RWPE2 (cell line): ENCODE data around the gene MAP4K1.

Experiments used
- ATAC-seq: fragments of 200-7000 bp; cut with Tn5 transposase; 3 replicates; pipeline ENCODE4 v1.9.1; 2021; ENCODE audit warnings: low read depth
- DNase-seq: peaks from one replicate; pipeline ENCODE4 v3.0.0-alpha.2; 2020; ENCODE audit warnings: low spot score
- H3K27ac ChIP-seq: fragments of 450-650 bp; 2 replicates; pipeline ENCODE4 v1.5.1; 2017; ENCODE audit warnings: mild to moderate bottlenecking; ENCODE audit not compliant: poor library complexity, severe bottlenecking
- H3K27me3 ChIP-seq: fragments of 250-450 bp; sonication (Bioruptor Pico); 2 replicates; pipeline ENCODE4 v1.5.1; 2021; ENCODE audit warnings: mild to moderate bottlenecking, moderate library complexity; ENCODE audit not compliant: insufficient read depth, poor library complexity, severe bottlenecking
- H3K36me3 ChIP-seq: fragments of 250-450 bp; sonication (Bioruptor Pico); 2 replicates; pipeline ENCODE4 v1.5.1; 2020; ENCODE audit warnings: low read depth, mild to moderate bottlenecking, moderate library complexity
- H3K4me1 ChIP-seq: fragments of 250-450 bp; sonication (Bioruptor Pico); 2 replicates; pipeline ENCODE4 v1.5.1; 2021; ENCODE audit warnings: mild to moderate bottlenecking, moderate library complexity; ENCODE audit not compliant: insufficient read depth, poor library complexity, severe bottlenecking
- H3K4me3 ChIP-seq: fragments of 250-450 bp; sonication (Bioruptor Pico); 2 replicates; pipeline ENCODE4 v1.5.1; 2021; ENCODE audit warnings: mild to moderate bottlenecking, moderate library complexity; ENCODE audit not compliant: severe bottlenecking
- H3K9me3 ChIP-seq: fragments of 250-450 bp; sonication (Bioruptor Pico); 2 replicates; pipeline ENCODE4 v1.5.1; 2021; ENCODE audit warnings: mild to moderate bottlenecking, moderate library complexity; ENCODE audit not compliant: severe bottlenecking
- TF ChIP-seq, protein P1 (sequence below): fragments of 450-650 bp; IDR thresholded peaks from one replicate; pipeline ENCODE4 v1.5.1; 2017; ENCODE audit warnings: mild to moderate bottlenecking, moderate library complexity; ENCODE audit not compliant: poor library complexity, severe bottlenecking

MAP4K1 gene

DNA sequence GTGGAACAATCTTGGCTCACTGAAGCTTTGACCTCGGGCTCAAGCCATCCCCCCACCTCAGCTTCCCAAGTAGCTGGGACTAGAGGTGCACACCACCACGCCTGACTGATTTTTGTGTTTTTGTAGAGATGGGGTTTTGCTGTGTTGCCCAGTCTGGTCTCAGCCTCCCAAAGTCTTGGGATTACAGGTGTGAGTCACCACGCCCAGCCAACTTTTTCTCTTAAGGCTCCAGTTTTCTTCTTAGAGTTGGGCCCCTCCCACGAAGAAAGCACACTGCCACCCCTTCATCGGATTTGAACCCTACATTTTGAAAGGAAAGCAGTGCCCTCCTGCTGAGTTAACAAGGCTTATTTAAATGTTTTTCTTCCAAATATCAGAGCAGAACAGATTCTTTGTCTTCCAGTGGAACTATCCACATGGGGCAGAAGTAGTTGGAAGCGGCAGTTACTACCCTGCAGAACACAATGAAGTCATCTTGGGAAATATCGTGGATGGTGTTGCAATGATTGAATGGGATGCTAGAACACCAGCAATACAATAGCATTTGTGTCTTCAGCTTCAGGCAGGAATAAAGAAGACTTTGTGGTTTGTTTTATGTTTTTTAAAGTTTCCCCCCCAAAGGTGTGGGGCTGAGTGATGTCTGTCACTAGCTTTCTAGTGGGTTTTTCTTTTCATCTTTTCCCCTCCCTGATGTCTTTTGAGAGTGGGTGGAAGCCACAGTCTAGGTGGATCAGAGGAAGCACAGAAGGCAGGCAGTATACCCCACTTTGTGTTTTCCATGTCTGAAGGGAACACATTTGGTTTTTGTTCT, 38.6 kb upstream of the MAP4K1 start:
- no peak overlapping the region for H3K4me3 ChIP-seq
- ATAC-seq (peak; percentile 10; the same call in 1 of the 3 replicates), DNase-seq (no peak)
- H3K36me3 ChIP-seq, result peaks cover 81% of the 10 kb centered on the region
- no peaks in the 10 kb centered on the region for H3K9me3 ChIP-seq
- TF ChIP-seq, protein P1, sequence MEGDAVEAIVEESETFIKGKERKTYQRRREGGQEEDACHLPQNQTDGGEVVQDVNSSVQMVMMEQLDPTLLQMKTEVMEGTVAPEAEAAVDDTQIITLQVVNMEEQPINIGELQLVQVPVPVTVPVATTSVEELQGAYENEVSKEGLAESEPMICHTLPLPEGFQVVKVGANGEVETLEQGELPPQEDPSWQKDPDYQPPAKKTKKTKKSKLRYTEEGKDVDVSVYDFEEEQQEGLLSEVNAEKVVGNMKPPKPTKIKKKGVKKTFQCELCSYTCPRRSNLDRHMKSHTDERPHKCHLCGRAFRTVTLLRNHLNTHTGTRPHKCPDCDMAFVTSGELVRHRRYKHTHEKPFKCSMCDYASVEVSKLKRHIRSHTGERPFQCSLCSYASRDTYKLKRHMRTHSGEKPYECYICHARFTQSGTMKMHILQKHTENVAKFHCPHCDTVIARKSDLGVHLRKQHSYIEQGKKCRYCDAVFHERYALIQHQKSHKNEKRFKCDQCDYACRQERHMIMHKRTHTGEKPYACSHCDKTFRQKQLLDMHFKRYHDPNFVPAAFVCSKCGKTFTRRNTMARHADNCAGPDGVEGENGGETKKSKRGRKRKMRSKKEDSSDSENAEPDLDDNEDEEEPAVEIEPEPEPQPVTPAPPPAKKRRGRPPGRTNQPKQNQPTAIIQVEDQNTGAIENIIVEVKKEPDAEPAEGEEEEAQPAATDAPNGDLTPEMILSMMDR, result no peak
- peak overlapping the region; percentile 100 for H3K27ac ChIP-seq
- no peaks in the 10 kb centered on the region for H3K27me3 ChIP-seq
- H3K4me1 ChIP-seq, result peaks cover 93% of the 10 kb centered on the region

DNA sequence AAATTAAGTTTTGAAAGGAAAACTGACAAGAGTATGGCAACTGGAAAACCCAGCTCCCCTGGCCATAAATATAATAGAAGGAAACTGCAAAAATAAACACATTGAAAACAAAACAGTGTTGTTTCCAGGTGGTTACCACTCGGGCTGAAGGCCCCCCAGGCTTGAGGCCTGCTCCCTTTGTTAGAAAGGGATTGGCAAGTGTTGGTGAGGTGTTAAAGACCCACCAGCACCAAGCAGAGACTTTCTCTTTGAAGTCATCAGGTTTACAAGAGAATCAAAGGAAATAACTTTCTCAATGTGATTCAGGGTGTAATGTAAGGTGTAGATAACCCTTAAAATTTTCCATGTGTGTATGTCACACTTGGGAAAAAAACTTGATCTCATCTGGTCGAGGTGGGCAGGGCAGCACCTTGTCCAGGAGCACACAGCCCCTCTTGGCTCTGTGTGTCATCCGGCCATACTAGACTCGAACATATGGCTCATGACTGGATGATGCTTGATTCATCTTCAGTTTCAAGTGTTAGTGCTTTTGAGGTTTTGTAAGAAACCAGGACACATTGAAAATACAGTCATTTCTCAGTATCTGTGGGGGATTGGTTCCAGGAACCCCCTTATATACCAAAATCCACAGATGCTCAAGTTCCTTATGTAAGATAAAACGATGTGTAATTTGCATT, 37.5 kb upstream of the MAP4K1 start:
- Histone ChIP-seq H3K36me3 (peaks cover 79% of the 10 kb centered on the region), H3K27ac (peak overlapping the region; percentile 100), H3K4me3 (no peak overlapping the region), H3K27me3 (no peaks in the 10 kb centered on the region), H3K9me3 (no peaks in the 10 kb centered on the region), H3K4me1 (peaks cover 92% of the 10 kb centered on the region)
- ATAC-seq (no peak), DNase-seq (no peak)
- TF ChIP-seq, protein P1, result no peak

DNA sequence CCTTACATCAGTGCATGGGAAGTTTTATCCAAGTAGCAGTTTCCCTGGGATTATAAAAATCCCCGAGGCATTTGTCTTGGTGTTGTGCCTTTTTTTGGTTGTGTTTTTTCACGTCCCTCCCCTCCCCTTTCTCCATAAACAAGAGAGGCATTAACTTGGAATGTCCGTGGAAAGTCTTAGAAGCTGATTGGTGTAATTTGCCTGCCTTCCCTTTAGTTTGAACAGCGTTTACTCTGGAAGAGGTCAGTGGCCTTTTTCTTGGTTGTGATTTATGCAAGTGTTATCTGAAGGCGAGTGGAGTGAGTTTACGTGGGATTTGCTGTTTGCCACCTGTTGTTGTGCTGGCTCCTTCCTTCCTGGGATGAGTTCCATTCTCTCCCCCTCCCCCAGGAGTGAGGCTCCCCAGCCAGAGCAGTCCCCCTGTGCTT, 36.9 kb upstream of the MAP4K1 start:
- TF ChIP-seq, protein P1, result no peak
- DNase-seq (no peak), ATAC-seq (no peak)
- H3K36me3 ChIP-seq, result peaks cover 73% of the 10 kb centered on the region
- no peaks in the 10 kb centered on the region for H3K9me3 ChIP-seq
- no peaks in the 10 kb centered on the region for H3K27me3 ChIP-seq
- peak overlapping the region; percentile 100 for H3K27ac ChIP-seq
- peaks cover 86% of the 10 kb centered on the region for H3K4me1 ChIP-seq
- no peak overlapping the region for H3K4me3 ChIP-seq

DNA sequence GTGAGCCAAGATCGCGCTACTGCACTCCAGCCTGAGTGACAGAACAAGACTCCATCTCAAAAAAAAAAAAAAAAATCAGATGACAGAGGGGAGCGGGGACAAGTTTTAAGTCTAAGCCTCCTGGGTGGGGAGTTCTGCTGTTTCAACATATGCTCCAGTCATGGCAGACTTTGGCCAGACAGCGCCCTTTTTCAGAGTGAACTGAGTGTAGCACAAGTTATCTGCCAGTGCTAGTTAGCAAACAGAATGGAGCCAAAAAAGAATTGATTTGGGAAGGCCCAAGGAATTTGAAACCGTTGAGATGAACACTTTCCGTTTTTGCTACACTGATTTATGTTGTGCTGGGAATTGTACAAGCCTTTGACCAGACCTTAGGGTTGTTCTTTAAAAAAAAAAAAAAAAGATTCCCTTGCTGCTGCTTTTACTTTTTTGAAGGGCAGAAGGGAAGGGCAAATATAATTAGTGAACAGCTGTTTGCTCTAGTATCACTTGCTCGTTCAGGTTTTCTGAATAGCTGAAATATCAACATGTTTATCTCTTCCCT, 35.3 kb upstream of the MAP4K1 start:
- Histone ChIP-seq H3K36me3 (peaks cover 76% of the 10 kb centered on the region), H3K27ac (peak overlapping the region; percentile 100), H3K4me3 (no peak overlapping the region), H3K27me3 (no peaks in the 10 kb centered on the region), H3K9me3 (no peaks in the 10 kb centered on the region), H3K4me1 (peaks cover 72% of the 10 kb centered on the region)
- DNase-seq, result no peak
- no peak for ATAC-seq
- TF ChIP-seq, protein P1, result no peak
